Measurements from ENCODE around the gene VCAN. TPM values are rescaled to one million over a fixed set of nuclear protein-coding genes. Genes with fewer than 3 reads are reported as not detected.
"Not testable (repeated sequence)": the region's sequence is repeated elsewhere in the genome, so short reads cannot be mapped to it uniquely, and the experiment has no call there.

Gene VCAN
- total RNA-seq, 2 donors from 2014 or later: 72.0 to 139 TPM

GRCh38 chr5:83430130-83431010 is 41.2 kb upstream of the VCAN start:
- TF ChIP-seq, protein P1, sequence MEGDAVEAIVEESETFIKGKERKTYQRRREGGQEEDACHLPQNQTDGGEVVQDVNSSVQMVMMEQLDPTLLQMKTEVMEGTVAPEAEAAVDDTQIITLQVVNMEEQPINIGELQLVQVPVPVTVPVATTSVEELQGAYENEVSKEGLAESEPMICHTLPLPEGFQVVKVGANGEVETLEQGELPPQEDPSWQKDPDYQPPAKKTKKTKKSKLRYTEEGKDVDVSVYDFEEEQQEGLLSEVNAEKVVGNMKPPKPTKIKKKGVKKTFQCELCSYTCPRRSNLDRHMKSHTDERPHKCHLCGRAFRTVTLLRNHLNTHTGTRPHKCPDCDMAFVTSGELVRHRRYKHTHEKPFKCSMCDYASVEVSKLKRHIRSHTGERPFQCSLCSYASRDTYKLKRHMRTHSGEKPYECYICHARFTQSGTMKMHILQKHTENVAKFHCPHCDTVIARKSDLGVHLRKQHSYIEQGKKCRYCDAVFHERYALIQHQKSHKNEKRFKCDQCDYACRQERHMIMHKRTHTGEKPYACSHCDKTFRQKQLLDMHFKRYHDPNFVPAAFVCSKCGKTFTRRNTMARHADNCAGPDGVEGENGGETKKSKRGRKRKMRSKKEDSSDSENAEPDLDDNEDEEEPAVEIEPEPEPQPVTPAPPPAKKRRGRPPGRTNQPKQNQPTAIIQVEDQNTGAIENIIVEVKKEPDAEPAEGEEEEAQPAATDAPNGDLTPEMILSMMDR (IDR thresholded peaks at IDR 0.05): peak; percentile 84 to 88
- peak; percentile 73 for DNase-seq (ENCODE audit: low spot score)
- Histone ChIP-seq H3K36me3 (no peaks in the 10 kb centered on the region), H3K9me3 (no peaks in the 10 kb centered on the region), H3K4me3 (no peak overlapping the region), H3K4me1 (no peaks in the 10 kb centered on the region), H3K27ac (no peak overlapping the region), H3K27me3 (no peaks in the 10 kb centered on the region)

DNA sequence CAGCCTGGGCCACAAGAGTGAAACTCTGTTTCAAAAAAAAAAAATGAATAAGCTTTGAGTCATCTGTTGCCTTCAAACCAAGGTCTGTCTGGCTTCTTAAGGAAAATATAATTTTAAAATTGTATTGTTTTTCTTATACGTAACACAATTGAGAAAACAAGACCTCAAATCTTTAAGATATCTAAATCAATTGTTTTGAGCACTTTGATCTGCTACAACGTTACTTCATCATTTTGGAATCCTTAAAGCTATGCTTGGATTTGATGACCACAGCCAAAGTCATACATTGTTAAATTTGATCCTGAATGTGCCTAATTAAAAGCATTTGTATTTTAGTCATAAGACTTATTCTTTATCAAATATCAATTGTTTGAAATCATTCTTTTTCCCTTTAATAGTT is 37.7 kb upstream of the VCAN start:
- no peaks in the 10 kb centered on the region for H3K9me3 ChIP-seq
- no peaks in the 10 kb centered on the region for H3K27me3 ChIP-seq
- DNase-seq (ENCODE audit: low spot score): no peak
- H3K4me3 ChIP-seq: no peak overlapping the region
- H3K4me1 ChIP-seq: no peaks in the 10 kb centered on the region
- H3K27ac ChIP-seq: no peak overlapping the region
- no peaks in the 10 kb centered on the region for H3K36me3 ChIP-seq
- TF ChIP-seq, protein P1 (IDR thresholded peaks at IDR 0.05): no peak

GRCh38 chr5:83434946-83435345 is 36.6 kb upstream of the VCAN start:
- H3K4me1 ChIP-seq: no peaks in the 10 kb centered on the region
- no peaks in the 10 kb centered on the region for H3K36me3 ChIP-seq
- TF ChIP-seq, protein P1 (IDR thresholded peaks at IDR 0.05): no peak
- no peak for DNase-seq (ENCODE audit: low spot score)
- H3K4me3 ChIP-seq: no peak overlapping the region
- no peaks in the 10 kb centered on the region for H3K27me3 ChIP-seq
- H3K9me3 ChIP-seq: no peaks in the 10 kb centered on the region
- peak overlapping the region in 1 of 2 donors; percentile 11 for H3K27ac ChIP-seq

GRCh38 chr5:83436276-83436675 is 35.3 kb upstream of the VCAN start:
- no peak for DNase-seq (ENCODE audit: low spot score)
- Histone ChIP-seq H3K36me3 (no peaks in the 10 kb centered on the region), H3K27ac (no peak overlapping the region), H3K27me3 (no peaks in the 10 kb centered on the region), H3K9me3 (no peaks in the 10 kb centered on the region), H3K4me1 (no peaks in the 10 kb centered on the region), H3K4me3 (no peak overlapping the region)
- TF ChIP-seq, protein P1 (IDR thresholded peaks at IDR 0.05): no peak

- H3K4me3 ChIP-seq; H3K27me3 ChIP-seq; H3K36me3 ChIP-seq; H3K4me1 ChIP-seq; H3K27ac ChIP-seq; H3K9me3 ChIP-seq; DNase-seq (ENCODE audit: low spot score): not testable (repeated sequence)
These were observed 33.8 kb upstream of the VCAN start for GRCh38 chr5:83437697-83438096.

- no peaks in the 10 kb centered on the region for H3K4me1 ChIP-seq
- H3K27ac ChIP-seq: no peak overlapping the region
- H3K36me3 ChIP-seq: no peaks in the 10 kb centered on the region
- H3K27me3 ChIP-seq: no peaks in the 10 kb centered on the region
- no peaks in the 10 kb centered on the region for H3K9me3 ChIP-seq
- DNase-seq (ENCODE audit: low spot score): no peak
- TF ChIP-seq, protein P1 (IDR thresholded peaks at IDR 0.05): no peak
- H3K4me3 ChIP-seq: no peak overlapping the region
These were observed 30.7 kb upstream of the VCAN start for GRCh38 chr5:83440826-83441225.
